ENCODE measurements around the gene YPEL1.

The YPEL1 gene

GRCh38 chr22:21736084-21736642 lies 569 bp upstream of the YPEL1 start:
- Histone ChIP-seq H3K4me3 (ENCODE audit: low read depth, low read length, poor library complexity, severe bottlenecking) (no peak overlapping the region), H3K36me3 (ENCODE audit: insufficient read depth, low read length) (no peaks in the 10 kb centered on the region), H3K9me3 (ENCODE audit: low read length) (no peaks in the 10 kb centered on the region), H3K27ac (ENCODE audit: low read depth, low read length, poor library complexity, severe bottlenecking) (no peak overlapping the region), H3K4me2 (ENCODE audit: low read length) (no peak overlapping the region), H3K9ac (ENCODE audit: low read length) (no peak overlapping the region), H3K4me1 (ENCODE audit: insufficient read depth, low read length, severe bottlenecking) (peaks cover 27% of the 10 kb centered on the region), H2AFZ (ENCODE audit: low read length) (no peak overlapping the region), H3K27me3 (ENCODE audit: insufficient read depth, low read length) (no peaks in the 10 kb centered on the region), H3K9me2 (ENCODE audit: low read depth, low read length) (no peaks in the 10 kb centered on the region), H4K20me1 (ENCODE audit: insufficient read depth, low read length) (no peaks in the 10 kb centered on the region), H3F3A (ENCODE audit: insufficient read depth, low read length) (no peaks in the 10 kb centered on the region), H3K79me2 (ENCODE audit: insufficient read depth, low read length) (no peaks in the 10 kb centered on the region)
- TF ChIP-seq EZH2 (IDR thresholded peaks at IDR 0.05; ENCODE audit: borderline replicate concordance, low read length): no peak
- TF ChIP-seq, protein P1, sequence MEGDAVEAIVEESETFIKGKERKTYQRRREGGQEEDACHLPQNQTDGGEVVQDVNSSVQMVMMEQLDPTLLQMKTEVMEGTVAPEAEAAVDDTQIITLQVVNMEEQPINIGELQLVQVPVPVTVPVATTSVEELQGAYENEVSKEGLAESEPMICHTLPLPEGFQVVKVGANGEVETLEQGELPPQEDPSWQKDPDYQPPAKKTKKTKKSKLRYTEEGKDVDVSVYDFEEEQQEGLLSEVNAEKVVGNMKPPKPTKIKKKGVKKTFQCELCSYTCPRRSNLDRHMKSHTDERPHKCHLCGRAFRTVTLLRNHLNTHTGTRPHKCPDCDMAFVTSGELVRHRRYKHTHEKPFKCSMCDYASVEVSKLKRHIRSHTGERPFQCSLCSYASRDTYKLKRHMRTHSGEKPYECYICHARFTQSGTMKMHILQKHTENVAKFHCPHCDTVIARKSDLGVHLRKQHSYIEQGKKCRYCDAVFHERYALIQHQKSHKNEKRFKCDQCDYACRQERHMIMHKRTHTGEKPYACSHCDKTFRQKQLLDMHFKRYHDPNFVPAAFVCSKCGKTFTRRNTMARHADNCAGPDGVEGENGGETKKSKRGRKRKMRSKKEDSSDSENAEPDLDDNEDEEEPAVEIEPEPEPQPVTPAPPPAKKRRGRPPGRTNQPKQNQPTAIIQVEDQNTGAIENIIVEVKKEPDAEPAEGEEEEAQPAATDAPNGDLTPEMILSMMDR (IDR thresholded peaks at IDR 0.05; ENCODE audit: low read length): no peak

- Histone ChIP-seq H3K27ac (ENCODE audit: low read depth, low read length, poor library complexity, severe bottlenecking) (peak overlapping the region; percentile 88), H3K4me3 (ENCODE audit: low read depth, low read length, poor library complexity, severe bottlenecking) (peak overlapping the region; percentile 89), H3K79me2 (ENCODE audit: insufficient read depth, low read length) (no peaks in the 10 kb centered on the region), H3K9me3 (ENCODE audit: low read length) (no peaks in the 10 kb centered on the region), H2AFZ (ENCODE audit: low read length) (no peak overlapping the region), H3K9me2 (ENCODE audit: low read depth, low read length) (no peaks in the 10 kb centered on the region), H4K20me1 (ENCODE audit: insufficient read depth, low read length) (no peaks in the 10 kb centered on the region), H3K27me3 (ENCODE audit: insufficient read depth, low read length) (no peaks in the 10 kb centered on the region), H3K9ac (ENCODE audit: low read length) (peak overlapping the region; percentile 93), H3K4me1 (ENCODE audit: insufficient read depth, low read length, severe bottlenecking) (peaks cover 34% of the 10 kb centered on the region), H3K4me2 (ENCODE audit: low read length) (peak overlapping the region; percentile 98), H3K36me3 (ENCODE audit: insufficient read depth, low read length) (no peaks in the 10 kb centered on the region), H3F3A (ENCODE audit: insufficient read depth, low read length) (no peaks in the 10 kb centered on the region)
- TF ChIP-seq, protein P1 (IDR thresholded peaks at IDR 0.05; ENCODE audit: low read length): no peak
- no peak for TF ChIP-seq EZH2 (IDR thresholded peaks at IDR 0.05; ENCODE audit: borderline replicate concordance, low read length)
Measured at GRCh38 chr22:21734540-21735199, 924 bp downstream of the YPEL1 start.

DNA sequence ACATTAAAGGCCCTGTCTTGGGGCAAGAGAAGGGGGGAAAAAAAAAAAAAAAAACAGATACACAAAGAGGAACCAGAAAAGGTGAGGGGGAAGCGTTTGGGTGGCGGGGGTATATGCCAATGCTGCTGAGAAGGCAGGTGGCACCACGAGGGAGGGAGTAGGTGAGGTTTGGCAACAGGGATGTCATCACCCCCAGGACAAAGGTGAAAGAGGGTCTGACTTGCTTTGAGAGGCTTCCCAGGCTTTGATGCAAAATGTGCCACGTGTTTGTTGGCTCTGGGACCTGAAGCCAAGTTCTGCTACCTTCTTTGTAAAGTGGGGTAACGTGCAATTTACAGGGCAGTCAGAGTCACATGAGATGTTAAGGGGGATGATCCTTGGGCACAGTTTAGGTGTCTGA lies 4.1 kb downstream of the YPEL1 start:
- peaks cover 39% of the 10 kb centered on the region for H3K4me1 ChIP-seq (ENCODE audit: insufficient read depth, low read length, severe bottlenecking)
- no peak for TF ChIP-seq EZH2 (IDR thresholded peaks at IDR 0.05; ENCODE audit: borderline replicate concordance, low read length)
- TF ChIP-seq, protein P1 (IDR thresholded peaks at IDR 0.05; ENCODE audit: low read length): no peak
- no peaks in the 10 kb centered on the region for H3K9me2 ChIP-seq (ENCODE audit: low read depth, low read length)
- H3K36me3 ChIP-seq (ENCODE audit: insufficient read depth, low read length): no peaks in the 10 kb centered on the region
- no peak overlapping the region for H2AFZ ChIP-seq (ENCODE audit: low read length)
- H3K9me3 ChIP-seq (ENCODE audit: low read length): no peaks in the 10 kb centered on the region
- no peaks in the 10 kb centered on the region for H4K20me1 ChIP-seq (ENCODE audit: insufficient read depth, low read length)
- no peaks in the 10 kb centered on the region for H3F3A ChIP-seq (ENCODE audit: insufficient read depth, low read length)
- H3K4me3 ChIP-seq (ENCODE audit: low read depth, low read length, poor library complexity, severe bottlenecking): no peak overlapping the region
- no peaks in the 10 kb centered on the region for H3K27me3 ChIP-seq (ENCODE audit: insufficient read depth, low read length)
- H3K4me2 ChIP-seq (ENCODE audit: low read length): no peak overlapping the region; the same call in 1 of the 2 replicates
- no peaks in the 10 kb centered on the region for H3K79me2 ChIP-seq (ENCODE audit: insufficient read depth, low read length)
- H3K27ac ChIP-seq (ENCODE audit: low read depth, low read length, poor library complexity, severe bottlenecking): peak overlapping the region; percentile 52
- no peak overlapping the region for H3K9ac ChIP-seq (ENCODE audit: low read length)

Measured in OCI-LY1 (cell line).